T-helper 1 cell (primary cell): ENCODE results near the gene TXNRD1.
"Not testable (repeated sequence)": the region's sequence is repeated elsewhere in the genome, so short reads cannot be mapped to it uniquely, and the experiment has no call there.

Experiments
- DNase-seq, 5 donors: peaks; one replicate each; pipeline ENCODE4 v3.0.0-alpha.2; 2012 to 2020

The TXNRD1 gene

GRCh38 chr12:104242546-104243206, 27.1 kb downstream of the TXNRD1 start:
- no peak for DNase-seq

- DNase-seq = no peak
Measured at GRCh38 chr12:104243551-104243950, 28.0 kb downstream of the TXNRD1 start.

- no peak for DNase-seq
Measured at GRCh38 chr12:104243971-104244370, 28.4 kb downstream of the TXNRD1 start.

- no peak for DNase-seq
Measured at GRCh38 chr12:104247698-104248097, 32.1 kb downstream of the TXNRD1 start.

- DNase-seq = no peak
Measured at GRCh38 chr12:104248444-104248843, 32.9 kb downstream of the TXNRD1 start.

GRCh38 chr12:104249017-104249416, 33.4 kb downstream of the TXNRD1 start:
- no peak for DNase-seq

GRCh38 chr12:104249898-104250297, 34.3 kb downstream of the TXNRD1 start:
- DNase-seq = no peak

GRCh38 chr12:104250366-104251125, 35.0 kb downstream of the TXNRD1 start:
- no peak for DNase-seq

- DNase-seq = no peak
Measured at GRCh38 chr12:104257913-104258472, 42.4 kb downstream of the TXNRD1 start.

GRCh38 chr12:104258476-104259067, 43.0 kb downstream of the TXNRD1 start:
- no peak for DNase-seq

GRCh38 chr12:104263026-104263425, 47.4 kb downstream of the TXNRD1 start:
- DNase-seq = no peak

GRCh38 chr12:104263580-104264358, 48.2 kb downstream of the TXNRD1 start:
- DNase-seq = no peak

GRCh38 chr12:104265436-104265835, 49.9 kb downstream of the TXNRD1 start:
- not testable (repeated sequence) for DNase-seq

- no peak for DNase-seq
Measured at GRCh38 chr12:104272938-104273337, 57.4 kb downstream of the TXNRD1 start.

- DNase-seq = no peak
Measured at GRCh38 chr12:104273503-104273902, 57.9 kb downstream of the TXNRD1 start.

- no peak for DNase-seq
Measured at GRCh38 chr12:104274811-104275210, 59.2 kb downstream of the TXNRD1 start.

GRCh38 chr12:104275689-104276088, 60.1 kb downstream of the TXNRD1 start:
- no peak for DNase-seq

GRCh38 chr12:104276273-104277131, 60.9 kb downstream of the TXNRD1 start:
- DNase-seq = no peak

GRCh38 chr12:104279164-104279563, 63.6 kb downstream of the TXNRD1 start:
- no peak for DNase-seq

GRCh38 chr12:104280111-104280510, 64.5 kb downstream of the TXNRD1 start:
- DNase-seq = no peak

GRCh38 chr12:104280717-104281458, 65.3 kb downstream of the TXNRD1 start:
- DNase-seq = no peak
